HG02798 (cell line): ENCODE measurements around the gene LRRC47.
"Not testable (repeated sequence)": the region's sequence is repeated elsewhere in the genome, so short reads cannot be mapped to it uniquely, and the experiment has no call there.

Experiments used
- ATAC-seq: cut with Tn5 transposase; IDR thresholded peaks from one replicate; pipeline ENCODE4 v1.9.1; 2021; ENCODE audit warnings: mild to moderate bottlenecking; ENCODE audit not compliant: unreplicated experiment, poor library complexity

LRRC47 gene

GRCh38 chr1:3753656-3754454 is 42.4 kb downstream of the LRRC47 start:
- ATAC-seq, result no peak

GRCh38 chr1:3752400-3752945 is 43.8 kb downstream of the LRRC47 start, which contains the start of gene CCDC27:
CCDC27 (plus strand) TSS chr1:3752450; CDS start chr1:3752482, 32 bp downstream.
- ATAC-seq, result no peak

- no peak for ATAC-seq
Observed at GRCh38 chr1:3750741-3751140, 45.6 kb downstream of the LRRC47 start.

- no peak for ATAC-seq
Observed at GRCh38 chr1:3749512-3749911, 46.8 kb downstream of the LRRC47 start.

- not testable (repeated sequence) for ATAC-seq
Observed at GRCh38 chr1:3748316-3748900, 47.9 kb downstream of the LRRC47 start.

GRCh38 chr1:3747903-3748302 is 48.4 kb downstream of the LRRC47 start:
- ATAC-seq, result no peak

- no peak for ATAC-seq
Observed at GRCh38 chr1:3747522-3747848, 48.8 kb downstream of the LRRC47 start.

GRCh38 chr1:3746830-3747521 is 49.3 kb downstream of the LRRC47 start:
- ATAC-seq, result peak; percentile 84

- no peak for ATAC-seq
Observed at GRCh38 chr1:3746389-3746829, 49.9 kb downstream of the LRRC47 start.

GRCh38 chr1:3745590-3746381 is 50.5 kb downstream of the LRRC47 start:
- ATAC-seq, result no peak

GRCh38 chr1:3745071-3745470 is 51.2 kb downstream of the LRRC47 start:
- no peak for ATAC-seq

- ATAC-seq, result no peak
Observed at GRCh38 chr1:3744646-3745045, 51.7 kb downstream of the LRRC47 start.

- no peak for ATAC-seq
Observed at GRCh38 chr1:3743826-3744225, 52.5 kb downstream of the LRRC47 start.

- no peak for ATAC-seq
Observed at GRCh38 chr1:3743421-3743820, 52.9 kb downstream of the LRRC47 start.

- ATAC-seq, result no peak
Observed at GRCh38 chr1:3742439-3743298, 53.6 kb downstream of the LRRC47 start.

GRCh38 chr1:3741566-3742438 is 54.5 kb downstream of the LRRC47 start:
- no peak for ATAC-seq

GRCh38 chr1:3740752-3741151 is 55.5 kb downstream of the LRRC47 start:
- no peak for ATAC-seq

GRCh38 chr1:3740042-3740441 is 56.3 kb downstream of the LRRC47 start:
- ATAC-seq, result no peak
